Measurements from ENCODE around the gene FHIT.

GRCh38 chr3:60290122-60290492, 961.1 kb downstream of the FHIT start:
- TF ChIP-seq EZH2 (IDR thresholded peaks at IDR 0.05; ENCODE audit: borderline replicate concordance) (no peak), CTCF (IDR thresholded peaks at IDR 0.05; ENCODE audit: poor library complexity) (no peak)

Data from hepatocyte (in vitro differentiated cells).